Measurements from ENCODE around the gene DPYD. TPM values are rescaled to one million over a fixed set of nuclear protein-coding genes. Genes with fewer than 3 reads are reported as not detected.

DPYD gene
- total RNA-seq, 2 donors from 2014 or later = 52.3 to 53.6 TPM

DNA sequence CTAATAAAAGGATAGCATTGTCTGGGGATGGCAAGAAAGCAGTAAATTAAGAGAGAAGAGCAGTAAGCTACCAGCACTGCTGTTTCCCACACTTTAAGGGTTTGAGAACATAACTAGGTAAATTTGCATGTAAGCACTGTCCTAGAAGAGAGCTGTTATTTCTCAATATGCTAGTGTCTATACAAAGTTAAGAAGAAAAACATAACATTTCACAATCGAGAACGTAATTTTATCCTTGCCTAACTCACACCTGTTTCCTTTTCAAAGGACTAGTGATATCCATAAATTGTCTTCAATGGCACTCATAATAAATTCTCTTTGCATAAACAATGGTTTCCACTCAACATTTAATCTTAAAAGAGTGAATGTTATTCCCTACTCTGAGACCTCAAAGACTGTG is 623.2 kb downstream of the DPYD start:
- no peaks in the 10 kb centered on the region for H3K9me3 ChIP-seq (ENCODE audit: control insufficient read depth, low read length, poor library complexity, severe bottlenecking)
- Mint-ChIP-seq H3K27me3 (no peaks in the 10 kb centered on the region), H3K4me3 (no peak overlapping the region), H3K27ac (no peak overlapping the region), H3K36me3 (ENCODE audit: low read depth) (peaks cover 2% of the 10 kb centered on the region), H3K4me1 (no peaks in the 10 kb centered on the region)
- no peak for ATAC-seq
- no peak for DNase-seq

GRCh38 chr1:97281962-97282361 is 638.9 kb downstream of the DPYD start:
- Mint-ChIP-seq H3K36me3 (ENCODE audit: low read depth) (peaks cover 8% of the 10 kb centered on the region), H3K4me3 (no peak overlapping the region), H3K4me1 (peaks cover 2% of the 10 kb centered on the region), H3K27me3 (no peaks in the 10 kb centered on the region), H3K27ac (no peak overlapping the region)
- H3K9me3 ChIP-seq (ENCODE audit: control insufficient read depth, low read length, poor library complexity, severe bottlenecking) = no peaks in the 10 kb centered on the region
- ATAC-seq = no peak
- no peak for DNase-seq

GRCh38 chr1:97277891-97278654 is 642.8 kb downstream of the DPYD start:
- ATAC-seq (no peak), DNase-seq (no peak)
- Mint-ChIP-seq H3K27ac (no peak overlapping the region), H3K4me3 (no peak overlapping the region), H3K4me1 (peaks cover 2% of the 10 kb centered on the region), H3K36me3 (ENCODE audit: low read depth) (peaks cover 10% of the 10 kb centered on the region), H3K27me3 (no peaks in the 10 kb centered on the region)
- no peaks in the 10 kb centered on the region for H3K9me3 ChIP-seq (ENCODE audit: control insufficient read depth, low read length, poor library complexity, severe bottlenecking)

DNA sequence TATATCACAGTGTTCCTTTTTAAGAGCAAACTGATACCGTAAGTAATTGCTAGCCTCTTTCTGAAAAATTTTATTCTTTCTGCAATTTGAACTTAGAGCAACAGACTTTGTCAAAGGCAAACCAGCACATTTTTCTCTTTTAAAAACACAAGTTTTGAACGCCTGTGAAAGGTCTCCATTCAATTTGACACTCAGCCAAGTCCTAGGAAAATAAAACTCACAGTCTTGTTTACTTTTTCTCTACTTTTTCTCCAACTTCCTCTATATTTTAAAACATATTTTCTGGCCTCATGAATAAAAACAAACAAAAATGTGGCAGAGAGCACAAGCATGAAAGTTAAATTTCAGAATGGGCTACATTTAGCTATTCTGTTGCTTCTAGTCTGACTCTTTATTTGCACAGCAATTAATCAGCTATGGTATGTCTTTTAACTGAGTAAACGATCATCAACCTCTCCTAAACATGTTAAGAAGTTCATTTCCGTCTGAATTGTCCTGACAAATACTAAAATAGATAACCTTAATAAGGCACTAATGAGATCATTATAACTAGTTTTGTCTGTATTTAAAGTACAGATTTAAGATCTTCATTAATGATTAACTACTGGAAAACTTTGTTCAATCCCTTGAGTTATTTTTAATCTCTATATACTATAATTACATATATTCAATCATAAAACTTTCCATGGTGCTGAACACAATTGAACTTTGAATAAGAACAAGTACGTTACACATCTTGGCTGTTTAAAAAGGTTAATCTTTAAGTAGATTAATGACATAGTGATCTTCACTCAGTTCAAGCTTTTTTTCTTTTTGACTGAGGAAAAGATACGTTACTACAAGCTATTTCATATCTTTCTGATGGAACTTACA is 648.7 kb downstream of the DPYD start:
- H3K4me3 Mint-ChIP-seq = no peak overlapping the region
- H3K36me3 Mint-ChIP-seq (ENCODE audit: low read depth) = peaks cover 14% of the 10 kb centered on the region
- H3K27ac Mint-ChIP-seq = no peak overlapping the region
- H3K9me3 ChIP-seq (ENCODE audit: control insufficient read depth, low read length, poor library complexity, severe bottlenecking) = no peaks in the 10 kb centered on the region
- DNase-seq (no peak), ATAC-seq (no peak)
- H3K4me1 Mint-ChIP-seq = no peaks in the 10 kb centered on the region
- H3K27me3 Mint-ChIP-seq = no peaks in the 10 kb centered on the region

DNA sequence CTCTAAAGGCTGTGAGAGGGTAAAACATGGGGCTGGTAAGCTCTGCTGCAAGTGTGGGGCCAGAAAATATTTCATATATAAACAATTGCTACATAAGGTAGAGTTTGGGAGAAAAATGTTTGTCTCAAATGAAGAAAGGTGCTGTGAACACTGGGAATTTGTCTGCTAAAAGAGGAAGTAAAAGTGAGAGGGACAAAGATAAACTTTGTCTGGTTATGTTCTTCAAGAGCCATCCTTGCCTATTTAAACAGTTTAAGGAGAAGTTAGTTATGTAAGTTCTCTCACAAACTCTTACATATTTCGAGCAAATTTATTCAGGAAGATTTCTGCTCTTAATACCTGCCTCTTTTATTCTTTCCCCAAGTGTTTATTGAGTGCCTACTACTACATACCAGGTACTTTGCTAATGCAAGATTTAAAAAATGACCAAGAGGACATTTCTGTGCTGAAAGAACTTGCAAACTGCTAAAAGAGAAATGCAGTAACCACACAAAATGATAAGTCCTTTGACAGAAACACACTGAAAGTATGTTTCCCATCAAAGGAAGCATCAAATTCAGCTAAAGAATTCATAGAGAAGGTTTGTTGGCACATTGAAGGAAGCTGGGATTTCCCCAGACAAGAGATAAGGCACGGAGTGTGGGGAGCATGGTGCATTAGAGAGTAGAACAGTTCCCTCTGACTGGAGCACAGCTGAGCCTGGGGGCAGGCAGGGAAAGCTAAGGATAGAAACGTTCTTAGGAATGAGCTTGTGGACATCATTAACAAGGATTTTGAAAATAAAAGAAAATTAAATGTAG is 650.1 kb downstream of the DPYD start:
- Mint-ChIP-seq H3K4me1 (no peaks in the 10 kb centered on the region), H3K4me3 (no peak overlapping the region), H3K36me3 (ENCODE audit: low read depth) (peaks cover 14% of the 10 kb centered on the region), H3K27me3 (no peaks in the 10 kb centered on the region), H3K27ac (no peak overlapping the region)
- H3K9me3 ChIP-seq (ENCODE audit: control insufficient read depth, low read length, poor library complexity, severe bottlenecking) = no peaks in the 10 kb centered on the region
- DNase-seq = no peak
- no peak for ATAC-seq

DNA sequence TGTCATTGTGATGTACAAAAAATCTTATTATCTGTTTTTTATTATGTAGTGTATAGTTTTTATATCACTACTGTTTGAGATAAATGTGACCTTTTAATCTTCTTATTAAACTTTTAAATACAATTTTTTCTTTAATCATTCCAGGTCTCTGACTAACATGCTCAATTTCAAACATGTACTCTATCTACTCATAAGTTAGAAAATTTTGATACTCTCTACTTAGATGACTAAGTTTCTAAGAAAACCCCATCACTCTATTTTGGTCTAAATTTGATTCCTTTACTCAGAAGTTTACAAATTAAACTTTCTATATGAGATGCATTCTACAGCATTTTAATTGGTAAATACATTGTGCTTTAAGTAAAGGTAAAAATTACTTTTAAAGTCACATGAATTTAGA is 655.2 kb downstream of the DPYD start:
- ATAC-seq (no peak), DNase-seq (no peak)
- Mint-ChIP-seq H3K36me3 (ENCODE audit: low read depth) (peaks cover 7% of the 10 kb centered on the region), H3K4me3 (no peak overlapping the region), H3K4me1 (no peaks in the 10 kb centered on the region), H3K27me3 (no peaks in the 10 kb centered on the region), H3K27ac (no peak overlapping the region)
- H3K9me3 ChIP-seq (ENCODE audit: control insufficient read depth, low read length, poor library complexity, severe bottlenecking) = no peaks in the 10 kb centered on the region

- no peaks in the 10 kb centered on the region for H3K36me3 Mint-ChIP-seq (ENCODE audit: low read depth)
- H3K4me1 Mint-ChIP-seq = peaks cover 2% of the 10 kb centered on the region
- H3K27me3 Mint-ChIP-seq = no peaks in the 10 kb centered on the region
- DNase-seq (no peak), ATAC-seq (no peak)
- H3K27ac Mint-ChIP-seq = no peak overlapping the region
- no peak overlapping the region for H3K4me3 Mint-ChIP-seq
- H3K9me3 ChIP-seq (ENCODE audit: control insufficient read depth, low read length, poor library complexity, severe bottlenecking) = no peaks in the 10 kb centered on the region
Observed at GRCh38 chr1:97262842-97263241, 658.0 kb downstream of the DPYD start.

- no peak for ATAC-seq
Observed at GRCh38 chr1:97258597-97258996, 662.2 kb downstream of the DPYD start.

GRCh38 chr1:97254731-97255463 is 665.9 kb downstream of the DPYD start:
- DNase-seq (no peak), ATAC-seq (no peak)
- no peaks in the 10 kb centered on the region for H3K9me3 ChIP-seq (ENCODE audit: control insufficient read depth, low read length, poor library complexity, severe bottlenecking)
- Mint-ChIP-seq H3K36me3 (ENCODE audit: low read depth) (no peaks in the 10 kb centered on the region), H3K27me3 (no peaks in the 10 kb centered on the region), H3K27ac (no peak overlapping the region), H3K4me1 (peaks cover 3% of the 10 kb centered on the region), H3K4me3 (no peak overlapping the region)

More at GRCh38 chr1:97258597-97258996, 662.2 kb downstream of the DPYD start:
- H3K9me3 ChIP-seq (ENCODE audit: control insufficient read depth, low read length, poor library complexity, severe bottlenecking) = no peaks in the 10 kb centered on the region
- no peaks in the 10 kb centered on the region for H3K36me3 Mint-ChIP-seq (ENCODE audit: low read depth)
- no peak overlapping the region for H3K4me3 Mint-ChIP-seq
- DNase-seq = no peak
- H3K4me1 Mint-ChIP-seq = peaks cover 3% of the 10 kb centered on the region
- H3K27me3 Mint-ChIP-seq = no peaks in the 10 kb centered on the region
- H3K27ac Mint-ChIP-seq = no peak overlapping the region

- no peaks in the 10 kb centered on the region for H3K36me3 Mint-ChIP-seq (ENCODE audit: low read depth)
- DNase-seq (no peak), ATAC-seq (no peak)
- H3K9me3 ChIP-seq (ENCODE audit: control insufficient read depth, low read length, poor library complexity, severe bottlenecking) = no peaks in the 10 kb centered on the region
- H3K4me1 Mint-ChIP-seq = peaks cover 2% of the 10 kb centered on the region
- no peak overlapping the region for H3K27ac Mint-ChIP-seq
- no peak overlapping the region for H3K4me3 Mint-ChIP-seq
- H3K27me3 Mint-ChIP-seq = no peaks in the 10 kb centered on the region
Observed at GRCh38 chr1:97252925-97253324, 667.9 kb downstream of the DPYD start.

DNA sequence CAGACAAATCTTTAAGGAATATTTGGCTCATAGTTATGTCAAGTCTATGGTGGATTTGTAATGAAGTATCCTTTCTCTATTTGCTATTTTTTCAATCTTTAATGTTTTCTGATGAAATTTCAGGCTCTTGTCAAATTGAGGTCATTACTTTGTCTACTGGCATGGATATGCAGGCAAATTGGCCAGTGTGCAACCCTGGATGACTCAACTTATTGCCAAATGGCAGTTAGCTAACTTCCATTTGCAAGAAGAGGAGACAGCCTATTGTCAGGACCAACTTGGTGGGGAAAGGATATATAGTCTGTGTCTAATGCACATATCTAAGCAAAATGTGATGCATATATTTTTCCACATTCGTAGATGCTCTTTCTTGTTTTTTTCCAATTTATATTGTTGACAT is 668.8 kb downstream of the DPYD start:
- H3K9me3 ChIP-seq (ENCODE audit: control insufficient read depth, low read length, poor library complexity, severe bottlenecking) = no peaks in the 10 kb centered on the region
- DNase-seq (no peak), ATAC-seq (no peak)
- peaks cover under 1% of the 10 kb centered on the region for H3K4me1 Mint-ChIP-seq
- no peak overlapping the region for H3K4me3 Mint-ChIP-seq
- no peaks in the 10 kb centered on the region for H3K27me3 Mint-ChIP-seq
- H3K27ac Mint-ChIP-seq = no peak overlapping the region
- H3K36me3 Mint-ChIP-seq (ENCODE audit: low read depth) = no peaks in the 10 kb centered on the region

GRCh38 chr1:97247196-97247595 is 673.6 kb downstream of the DPYD start:
- no peak overlapping the region for H3K27ac Mint-ChIP-seq
- H3K4me1 Mint-ChIP-seq = peaks cover 2% of the 10 kb centered on the region
- no peaks in the 10 kb centered on the region for H3K36me3 Mint-ChIP-seq (ENCODE audit: low read depth)
- no peak for DNase-seq
- ATAC-seq = no peak
- H3K9me3 ChIP-seq (ENCODE audit: control insufficient read depth, low read length, poor library complexity, severe bottlenecking) = no peaks in the 10 kb centered on the region
- H3K4me3 Mint-ChIP-seq = no peak overlapping the region
- no peaks in the 10 kb centered on the region for H3K27me3 Mint-ChIP-seq
